Activated naive CD8-positive, alpha-beta T cell treated with anti-CD3 and anti-CD28 coated beads, Interleukin-2, amount 50 U/mL, for 24 hours (primary cell): Measurements from ENCODE around the gene PDE9A.
"Not testable (repeated sequence)": the region's sequence is repeated elsewhere in the genome, so short reads cannot be mapped to it uniquely, and the experiment has no call there.

Experiments
- ATAC-seq: fragments of 150-1000 bp; cut with Tn5 transposase; one replicate; pipeline ENCODE4 v1.10.0; 2021
- DNase-seq: peaks from one replicate; pipeline ENCODE4 v3.0.0; 2021
- H3K27ac Mint-ChIP-seq: one replicate; pipeline ENCODE4 v1.8.0; 2021; ENCODE audit warnings: mild to moderate bottlenecking, mixed read lengths
- H3K27me3 Mint-ChIP-seq: one replicate; pipeline ENCODE4 v1.8.0; 2021; ENCODE audit warnings: mixed read lengths
- H3K36me3 Mint-ChIP-seq: one replicate; pipeline ENCODE4 v1.8.0; 2021; ENCODE audit warnings: low read depth, mixed read lengths
- H3K4me1 Mint-ChIP-seq: one replicate; pipeline ENCODE4 v1.8.0; 2021; ENCODE audit warnings: mixed read lengths
- H3K4me3 Mint-ChIP-seq: one replicate; pipeline ENCODE4 v1.8.0; 2021; ENCODE audit warnings: mild to moderate bottlenecking, moderate library complexity, mixed read lengths
- H3K9me3 Mint-ChIP-seq: one replicate; pipeline ENCODE4 v1.8.0; 2021; ENCODE audit warnings: mixed read lengths

The PDE9A gene

DNA sequence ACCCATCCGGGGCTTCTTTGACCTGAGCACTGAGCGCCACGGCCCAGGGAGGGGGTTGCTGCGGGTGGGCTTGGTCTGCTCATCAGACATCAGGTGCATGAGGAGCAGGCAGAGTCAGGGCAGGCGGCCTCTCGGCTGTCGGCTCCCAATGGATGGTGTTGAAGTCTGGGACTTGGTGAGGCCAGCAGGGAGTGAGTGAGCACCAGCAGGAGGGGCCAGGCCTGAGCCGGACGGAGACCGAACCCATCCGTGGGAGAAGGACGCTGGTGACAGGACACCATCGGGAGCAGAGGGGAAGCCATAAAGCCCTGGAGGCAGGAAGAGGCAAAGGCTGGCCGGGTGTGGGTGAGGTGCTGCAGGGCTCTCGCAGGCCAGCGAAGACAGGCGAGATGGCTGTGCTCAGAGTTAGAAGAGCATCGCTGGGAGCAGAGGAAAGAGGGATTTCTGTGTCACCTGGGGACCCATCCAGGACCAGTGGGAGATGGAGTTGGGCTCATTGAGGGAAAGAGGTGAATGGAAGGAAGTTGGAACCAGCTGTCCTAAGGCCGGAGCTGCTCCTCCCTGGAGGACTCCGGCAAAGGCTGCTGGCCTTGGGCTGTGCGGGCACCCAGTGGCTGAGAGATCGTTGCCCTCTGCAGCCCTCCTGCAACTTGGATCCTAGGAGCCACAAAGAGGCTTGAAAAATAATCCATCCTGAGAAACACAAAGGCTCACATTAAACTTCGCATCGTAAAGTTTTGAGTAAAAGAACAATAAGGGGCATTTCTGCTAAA is 49.9 kb downstream of the PDE9A start:
- H3K36me3 Mint-ChIP-seq = no peaks in the 10 kb centered on the region
- H3K27me3 Mint-ChIP-seq = no peaks in the 10 kb centered on the region
- ATAC-seq = no peak
- no peaks in the 10 kb centered on the region for H3K9me3 Mint-ChIP-seq
- H3K27ac Mint-ChIP-seq = no peak overlapping the region
- H3K4me1 Mint-ChIP-seq = no peaks in the 10 kb centered on the region
- DNase-seq = no peak
- no peak overlapping the region for H3K4me3 Mint-ChIP-seq

DNA sequence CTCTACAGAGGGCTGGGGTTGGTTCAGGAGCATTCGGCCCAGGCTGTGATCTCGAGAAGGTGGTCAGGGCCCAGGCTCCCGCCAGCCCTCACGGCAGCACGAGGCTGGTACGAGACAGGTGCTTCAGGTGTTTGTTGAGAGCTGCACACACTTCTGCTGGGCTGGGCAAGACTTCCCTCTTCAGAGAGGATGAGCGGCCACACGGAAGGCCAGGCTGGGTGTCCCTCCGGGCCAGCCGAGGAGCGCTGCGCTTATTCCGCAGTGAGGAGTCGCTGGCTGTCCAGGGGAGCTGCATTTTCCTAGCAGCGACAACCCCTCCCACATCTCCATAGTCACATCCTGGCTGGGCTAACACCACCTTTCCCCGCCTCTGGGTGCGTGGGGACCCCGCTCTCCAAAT is 50.5 kb downstream of the PDE9A start:
- DNase-seq (no peak), ATAC-seq (no peak)
- Mint-ChIP-seq H3K27me3 (no peaks in the 10 kb centered on the region), H3K9me3 (no peaks in the 10 kb centered on the region), H3K36me3 (no peaks in the 10 kb centered on the region), H3K4me3 (no peak overlapping the region), H3K27ac (no peak overlapping the region), H3K4me1 (no peaks in the 10 kb centered on the region)

DNA sequence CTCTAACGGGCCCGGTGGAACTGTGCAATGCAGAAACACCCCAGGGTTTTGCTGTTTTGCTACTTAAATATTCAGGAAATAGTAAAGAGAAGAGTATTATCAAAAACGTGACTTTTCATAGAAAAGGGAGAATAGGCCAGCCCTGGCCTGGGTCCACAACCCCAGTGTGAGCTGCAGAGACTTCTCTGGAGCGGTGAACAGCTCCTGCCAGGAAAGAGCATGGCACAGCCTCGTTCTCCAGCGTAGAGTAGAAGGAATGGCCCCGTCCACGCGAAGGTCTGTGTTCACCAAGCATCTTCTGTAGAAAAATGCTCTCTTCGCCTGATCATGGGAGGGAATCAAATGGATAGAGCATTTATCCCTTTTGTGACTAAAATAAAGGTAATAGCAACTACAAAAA is 51.4 kb downstream of the PDE9A start:
- DNase-seq (no peak), ATAC-seq (no peak)
- Mint-ChIP-seq H3K4me3 (no peak overlapping the region), H3K4me1 (no peaks in the 10 kb centered on the region), H3K27me3 (no peaks in the 10 kb centered on the region), H3K9me3 (no peaks in the 10 kb centered on the region), H3K27ac (no peak overlapping the region), H3K36me3 (no peaks in the 10 kb centered on the region)

DNA sequence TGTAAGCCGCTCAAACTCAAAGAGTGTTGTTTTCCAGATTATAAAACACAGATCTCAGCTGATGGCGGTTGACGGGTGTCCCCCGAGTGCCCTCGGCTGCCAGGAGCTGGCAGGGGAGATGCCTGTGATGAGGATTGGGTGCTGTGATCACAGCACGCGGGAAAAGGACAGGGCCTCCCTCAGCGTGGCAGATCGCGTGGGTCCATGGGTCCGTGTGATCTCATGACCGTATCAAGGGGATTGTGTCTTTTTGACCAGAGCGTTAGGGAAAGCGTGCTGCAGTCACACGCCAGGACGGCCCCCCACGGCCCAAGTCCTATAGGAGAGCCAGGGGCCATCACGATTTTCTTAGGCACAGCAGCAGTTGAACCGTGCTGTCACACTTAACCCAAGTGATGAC is 51.9 kb downstream of the PDE9A start:
- no peaks in the 10 kb centered on the region for H3K36me3 Mint-ChIP-seq
- ATAC-seq = no peak
- H3K4me3 Mint-ChIP-seq = no peak overlapping the region
- no peaks in the 10 kb centered on the region for H3K4me1 Mint-ChIP-seq
- H3K27me3 Mint-ChIP-seq = no peaks in the 10 kb centered on the region
- no peak overlapping the region for H3K27ac Mint-ChIP-seq
- DNase-seq = no peak
- H3K9me3 Mint-ChIP-seq = no peaks in the 10 kb centered on the region

DNA sequence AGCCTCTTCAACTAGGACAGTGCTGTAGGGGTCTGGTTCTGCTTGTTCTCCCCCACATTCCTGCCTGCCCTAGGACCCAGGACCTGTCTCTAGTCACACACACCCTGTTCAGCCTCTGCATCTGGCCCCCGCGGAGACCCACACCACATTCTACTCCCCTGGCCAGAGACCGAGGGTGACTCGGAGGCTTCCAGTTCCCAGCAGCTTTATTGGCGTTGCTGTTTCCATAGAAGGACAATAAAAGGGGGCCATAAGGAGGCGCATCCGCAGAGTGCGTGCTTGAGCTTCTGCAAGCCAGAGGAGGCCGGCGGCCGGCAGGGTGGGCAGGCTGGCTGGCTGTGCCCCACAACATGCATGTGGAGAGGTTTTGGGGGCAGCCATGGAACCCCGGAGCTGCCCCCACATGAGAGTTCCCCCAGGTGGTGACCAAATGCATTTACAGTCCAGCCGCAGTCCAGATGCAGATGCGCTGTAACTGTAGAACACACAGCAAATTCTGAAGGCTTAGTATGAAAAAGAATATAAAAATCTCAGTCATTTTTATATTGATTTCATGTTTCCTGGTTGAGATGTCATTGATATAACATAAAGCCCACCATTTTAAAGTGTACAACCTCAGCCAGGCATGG is 52.4 kb downstream of the PDE9A start:
- Mint-ChIP-seq H3K36me3 (no peaks in the 10 kb centered on the region), H3K27ac (no peak overlapping the region), H3K4me3 (no peak overlapping the region), H3K9me3 (no peaks in the 10 kb centered on the region), H3K27me3 (no peaks in the 10 kb centered on the region), H3K4me1 (no peaks in the 10 kb centered on the region)
- DNase-seq = no peak
- no peak for ATAC-seq

- H3K27ac Mint-ChIP-seq = no peak overlapping the region
- no peaks in the 10 kb centered on the region for H3K9me3 Mint-ChIP-seq
- no peak overlapping the region for H3K4me3 Mint-ChIP-seq
- H3K36me3 Mint-ChIP-seq = no peaks in the 10 kb centered on the region
- DNase-seq = no peak
- no peaks in the 10 kb centered on the region for H3K4me1 Mint-ChIP-seq
- H3K27me3 Mint-ChIP-seq = no peaks in the 10 kb centered on the region
- ATAC-seq = no peak
Measured at GRCh38 chr21:42706765-42707164, 53.3 kb downstream of the PDE9A start.

GRCh38 chr21:42707207-42707830 is 53.9 kb downstream of the PDE9A start:
- H3K36me3 Mint-ChIP-seq = no peaks in the 10 kb centered on the region
- no peaks in the 10 kb centered on the region for H3K4me1 Mint-ChIP-seq
- H3K27me3 Mint-ChIP-seq = no peaks in the 10 kb centered on the region
- DNase-seq (no peak), ATAC-seq (no peak)
- no peak overlapping the region for H3K4me3 Mint-ChIP-seq
- H3K27ac Mint-ChIP-seq = no peak overlapping the region
- no peaks in the 10 kb centered on the region for H3K9me3 Mint-ChIP-seq

- H3K27ac Mint-ChIP-seq = no peak overlapping the region
- no peak overlapping the region for H3K4me3 Mint-ChIP-seq
- no peaks in the 10 kb centered on the region for H3K9me3 Mint-ChIP-seq
- DNase-seq (no peak), ATAC-seq (no peak)
- H3K4me1 Mint-ChIP-seq = no peaks in the 10 kb centered on the region
- no peaks in the 10 kb centered on the region for H3K36me3 Mint-ChIP-seq
- no peaks in the 10 kb centered on the region for H3K27me3 Mint-ChIP-seq
Measured at GRCh38 chr21:42708107-42708506, 54.7 kb downstream of the PDE9A start.

- not testable (repeated sequence) for H3K27me3 Mint-ChIP-seq, H3K27ac Mint-ChIP-seq, H3K36me3 Mint-ChIP-seq, H3K9me3 Mint-ChIP-seq, H3K4me3 Mint-ChIP-seq, DNase-seq, ATAC-seq, H3K4me1 Mint-ChIP-seq
Measured at GRCh38 chr21:42708916-42709315, 55.5 kb downstream of the PDE9A start.

- Mint-ChIP-seq H3K36me3 (no peaks in the 10 kb centered on the region), H3K4me3 (no peak overlapping the region), H3K27me3 (no peaks in the 10 kb centered on the region), H3K9me3 (no peaks in the 10 kb centered on the region), H3K27ac (no peak overlapping the region), H3K4me1 (no peaks in the 10 kb centered on the region)
- ATAC-seq (no peak), DNase-seq (no peak)
Measured at GRCh38 chr21:42711667-42712066, 58.2 kb downstream of the PDE9A start.

DNA sequence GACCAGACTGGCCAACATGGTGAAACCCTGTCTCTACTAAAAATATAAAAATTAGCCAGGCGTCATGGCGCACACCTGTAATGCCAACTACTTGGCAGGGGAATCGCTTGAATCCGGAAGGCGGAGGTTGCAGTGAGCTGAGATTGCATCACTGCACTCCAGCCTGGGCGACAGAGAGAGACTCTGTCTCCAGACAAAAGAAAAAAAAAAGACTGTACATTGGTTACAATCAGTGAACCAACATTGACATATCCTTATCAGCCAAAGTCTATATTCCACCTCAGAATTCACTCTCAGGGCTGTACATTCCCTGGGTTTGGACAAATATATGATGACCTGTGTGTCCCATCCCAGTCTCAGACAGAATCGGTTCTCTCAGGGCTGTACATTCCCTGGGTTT is 62.0 kb downstream of the PDE9A start:
- H3K27me3 Mint-ChIP-seq, DNase-seq, H3K9me3 Mint-ChIP-seq, H3K27ac Mint-ChIP-seq, ATAC-seq, H3K36me3 Mint-ChIP-seq, H3K4me3 Mint-ChIP-seq, H3K4me1 Mint-ChIP-seq: not testable (repeated sequence)

DNA sequence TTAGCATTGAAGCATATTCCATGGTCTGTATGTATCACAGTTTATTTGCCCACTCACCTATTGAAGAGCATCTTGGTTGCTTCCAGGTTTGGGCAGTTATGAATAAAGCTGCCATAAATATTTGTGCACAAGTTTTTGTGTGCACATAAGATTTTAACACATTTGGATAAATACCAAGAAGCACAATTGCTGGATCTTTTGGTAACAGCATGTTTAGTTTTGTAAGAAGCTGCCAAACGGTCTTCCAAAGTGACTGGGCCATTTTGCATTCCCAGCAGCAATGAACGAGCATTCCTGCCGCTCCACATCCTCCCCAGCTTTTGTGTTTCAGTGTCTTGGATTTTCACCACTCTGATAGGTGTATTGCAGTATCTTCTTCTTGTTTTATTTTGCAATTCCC is 62.7 kb downstream of the PDE9A start:
- no peak for DNase-seq
- no peaks in the 10 kb centered on the region for H3K27me3 Mint-ChIP-seq
- H3K27ac Mint-ChIP-seq = no peak overlapping the region

GRCh38 chr21:42720484-42720883 is 67.1 kb downstream of the PDE9A start:
- not testable (repeated sequence) for H3K27me3 Mint-ChIP-seq, H3K36me3 Mint-ChIP-seq, DNase-seq

More for the DNA sequence above, 62.7 kb downstream of the PDE9A start:
- no peak for ATAC-seq
- Mint-ChIP-seq H3K4me3 (no peak overlapping the region), H3K36me3 (no peaks in the 10 kb centered on the region), H3K9me3 (no peaks in the 10 kb centered on the region), H3K4me1 (no peaks in the 10 kb centered on the region)

DNA sequence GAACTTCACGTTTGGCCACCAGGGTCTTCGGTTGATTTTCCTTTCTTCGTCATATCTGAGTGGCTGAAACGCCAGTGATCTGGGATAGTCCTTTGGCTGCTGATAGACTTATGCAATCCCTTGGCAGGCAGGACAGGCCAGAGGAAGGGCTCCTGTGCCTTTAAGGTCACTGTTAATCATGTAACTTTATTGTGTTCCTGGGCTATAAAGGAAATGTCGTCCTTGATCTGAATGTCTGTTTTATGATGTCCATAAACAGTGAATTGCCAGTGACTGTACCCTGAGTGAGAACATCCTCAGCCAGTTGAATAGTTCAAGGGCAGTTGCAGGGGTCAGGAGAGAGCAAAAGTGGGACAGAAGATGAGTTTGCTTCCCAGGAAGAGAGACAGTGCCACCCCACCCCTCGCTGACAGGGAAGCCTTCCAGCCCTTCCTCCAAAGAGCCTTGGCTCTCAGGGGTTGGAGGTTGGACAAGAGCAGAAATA is 68.0 kb downstream of the PDE9A start:
- Mint-ChIP-seq H3K4me1 (peaks cover 13% of the 10 kb centered on the region), H3K27ac (no peak overlapping the region), H3K27me3 (no peaks in the 10 kb centered on the region), H3K9me3 (no peaks in the 10 kb centered on the region), H3K4me3 (no peak overlapping the region), H3K36me3 (no peaks in the 10 kb centered on the region)
- no peak for ATAC-seq
- DNase-seq = no peak

More at GRCh38 chr21:42720484-42720883, 67.1 kb downstream of the PDE9A start:
- not testable (repeated sequence) for H3K4me1 Mint-ChIP-seq, H3K27ac Mint-ChIP-seq, ATAC-seq, H3K4me3 Mint-ChIP-seq, H3K9me3 Mint-ChIP-seq

DNA sequence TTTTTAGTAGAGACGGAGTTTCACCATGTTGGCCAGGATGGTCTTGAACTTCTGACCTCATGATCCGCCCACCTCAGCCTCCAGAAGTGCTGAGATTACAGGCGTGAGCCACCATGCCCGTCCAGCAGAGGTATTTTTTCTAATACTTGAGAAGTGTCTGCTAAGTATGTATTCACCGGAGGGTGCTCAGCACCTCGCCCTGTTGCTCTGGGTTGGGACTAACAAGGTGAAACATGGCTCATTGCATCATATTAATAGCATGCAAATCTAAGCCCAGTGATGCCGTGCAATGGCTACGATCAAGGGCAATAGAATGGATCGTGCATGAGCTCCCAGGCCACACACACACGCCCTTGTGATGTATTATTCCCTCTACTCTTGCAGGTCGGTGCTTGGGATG is 68.7 kb downstream of the PDE9A start:
- peaks cover 13% of the 10 kb centered on the region for H3K4me1 Mint-ChIP-seq
- no peak for ATAC-seq
- no peaks in the 10 kb centered on the region for H3K36me3 Mint-ChIP-seq
- H3K9me3 Mint-ChIP-seq = no peaks in the 10 kb centered on the region
- no peak overlapping the region for H3K27ac Mint-ChIP-seq
- no peak for DNase-seq
- no peaks in the 10 kb centered on the region for H3K27me3 Mint-ChIP-seq
- H3K4me3 Mint-ChIP-seq = no peak overlapping the region
